ENCODE measurements around the gene TGIF2.
"Not testable (repeated sequence)": the region's sequence is repeated elsewhere in the genome, so short reads cannot be mapped to it uniquely, and the experiment has no call there.

TGIF2 gene

DNA sequence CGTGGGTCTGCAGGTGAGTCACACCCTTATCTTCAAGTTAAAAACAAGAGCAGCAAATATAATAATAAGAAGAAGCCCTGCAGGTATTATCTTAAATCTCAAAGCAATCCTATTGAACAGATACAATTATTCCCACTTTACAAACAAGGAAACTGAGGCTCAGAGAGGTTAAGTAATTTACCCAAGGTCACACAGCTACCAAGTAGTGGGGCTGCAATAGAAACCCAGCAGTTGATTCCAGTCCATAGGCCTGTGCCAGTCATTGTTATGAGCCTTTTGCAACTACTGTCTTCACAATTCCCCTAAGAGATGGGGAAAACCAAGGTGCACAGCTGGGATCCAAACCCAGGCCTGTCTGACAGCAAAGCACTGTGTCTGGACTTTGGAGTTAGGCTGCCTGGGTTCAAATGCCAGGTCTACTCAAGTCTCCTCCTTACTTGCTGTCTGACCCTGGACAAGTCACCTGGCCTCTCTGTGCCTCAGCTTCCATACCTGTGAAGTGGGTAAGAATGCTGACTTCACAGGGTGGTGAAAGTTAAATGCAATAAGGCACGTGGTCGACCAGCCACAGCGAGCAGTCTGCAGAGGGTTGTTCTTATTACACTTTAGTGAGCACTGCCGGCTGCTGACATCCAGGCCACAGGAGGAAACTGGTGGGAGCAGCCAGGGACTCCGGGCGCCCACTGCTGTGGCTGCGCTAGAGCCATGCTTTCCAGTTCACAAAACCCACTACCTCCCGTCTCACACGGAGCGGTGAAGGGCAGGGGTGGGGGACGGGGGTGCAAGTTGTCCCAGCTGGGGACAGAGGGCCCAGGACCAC lies 26.0 kb upstream of the TGIF2 start:
- DNase-seq, result no peak

DNA sequence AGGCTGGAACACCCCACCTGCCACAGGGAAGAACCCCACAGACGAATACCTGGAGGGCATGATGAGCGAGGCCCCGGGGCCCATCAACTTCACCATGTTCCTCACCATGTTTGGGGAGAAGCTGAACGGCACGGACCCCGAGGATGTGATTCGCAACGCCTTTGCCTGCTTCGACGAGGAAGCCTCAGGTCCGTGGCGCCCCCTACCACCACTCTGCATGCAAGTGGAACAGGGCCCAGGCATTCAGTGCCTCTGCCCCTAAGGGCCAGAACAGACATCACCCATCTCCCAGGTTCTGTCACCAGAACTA lies 25.4 kb upstream of the TGIF2 start:
- DNase-seq, result no peak

DNA sequence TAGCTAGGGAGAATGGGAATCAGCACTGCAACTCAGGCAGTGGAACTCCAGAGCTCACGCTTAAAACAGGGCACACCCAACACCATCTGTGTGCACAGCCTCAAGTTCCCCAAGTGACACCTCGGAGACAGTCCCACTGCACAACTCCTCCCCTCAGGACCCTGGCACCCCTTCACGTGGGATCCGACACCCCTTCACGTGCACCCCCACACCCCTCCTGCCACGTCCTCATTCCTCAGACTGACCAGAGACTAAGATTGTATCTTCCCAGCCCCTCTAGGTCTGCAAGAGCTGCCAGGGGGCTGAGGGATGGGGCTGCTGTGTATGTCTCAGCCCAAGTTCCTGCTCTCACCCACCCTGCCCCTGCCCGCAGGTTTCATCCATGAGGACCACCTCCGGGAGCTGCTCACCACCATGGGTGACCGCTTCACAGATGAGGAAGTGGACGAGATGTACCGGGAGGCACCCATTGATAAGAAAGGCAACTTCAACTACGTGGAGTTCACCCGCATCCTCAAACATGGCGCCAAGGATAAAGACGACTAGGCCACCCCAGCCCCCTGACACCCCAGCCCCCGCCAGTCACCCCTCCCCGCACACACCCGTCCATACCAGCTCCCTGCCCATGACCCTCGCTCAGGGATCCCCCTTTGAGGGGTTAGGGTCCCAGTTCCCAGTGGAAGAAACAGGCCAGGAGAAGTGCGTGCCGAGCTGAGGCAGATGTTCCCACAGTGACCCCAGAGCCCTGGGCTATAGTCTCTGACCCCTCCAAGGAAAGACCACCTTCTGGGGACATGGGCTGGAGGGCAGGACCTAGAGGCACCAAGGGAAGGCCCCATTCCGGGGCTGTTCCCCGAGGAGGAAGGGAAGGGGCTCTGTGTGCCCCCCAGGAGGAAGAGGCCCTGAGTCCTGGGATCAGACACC lies 24.4 kb upstream of the TGIF2 start:
- DNase-seq, result no peak

DNA sequence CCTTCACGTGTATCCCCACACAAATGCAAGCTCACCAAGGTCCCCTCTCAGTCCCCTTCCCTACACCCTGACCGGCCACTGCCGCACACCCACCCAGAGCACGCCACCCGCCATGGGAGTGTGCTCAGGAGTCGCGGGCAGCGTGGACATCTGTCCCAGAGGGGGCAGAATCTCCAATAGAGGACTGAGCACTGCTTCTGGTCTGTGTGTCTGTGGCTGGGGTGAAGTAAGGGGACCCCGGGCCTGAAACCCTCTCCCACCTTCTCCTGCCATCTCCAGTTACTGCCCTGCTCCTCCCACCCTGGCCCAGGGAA lies 23.8 kb upstream of the TGIF2 start:
- DNase-seq, result no peak

DNA sequence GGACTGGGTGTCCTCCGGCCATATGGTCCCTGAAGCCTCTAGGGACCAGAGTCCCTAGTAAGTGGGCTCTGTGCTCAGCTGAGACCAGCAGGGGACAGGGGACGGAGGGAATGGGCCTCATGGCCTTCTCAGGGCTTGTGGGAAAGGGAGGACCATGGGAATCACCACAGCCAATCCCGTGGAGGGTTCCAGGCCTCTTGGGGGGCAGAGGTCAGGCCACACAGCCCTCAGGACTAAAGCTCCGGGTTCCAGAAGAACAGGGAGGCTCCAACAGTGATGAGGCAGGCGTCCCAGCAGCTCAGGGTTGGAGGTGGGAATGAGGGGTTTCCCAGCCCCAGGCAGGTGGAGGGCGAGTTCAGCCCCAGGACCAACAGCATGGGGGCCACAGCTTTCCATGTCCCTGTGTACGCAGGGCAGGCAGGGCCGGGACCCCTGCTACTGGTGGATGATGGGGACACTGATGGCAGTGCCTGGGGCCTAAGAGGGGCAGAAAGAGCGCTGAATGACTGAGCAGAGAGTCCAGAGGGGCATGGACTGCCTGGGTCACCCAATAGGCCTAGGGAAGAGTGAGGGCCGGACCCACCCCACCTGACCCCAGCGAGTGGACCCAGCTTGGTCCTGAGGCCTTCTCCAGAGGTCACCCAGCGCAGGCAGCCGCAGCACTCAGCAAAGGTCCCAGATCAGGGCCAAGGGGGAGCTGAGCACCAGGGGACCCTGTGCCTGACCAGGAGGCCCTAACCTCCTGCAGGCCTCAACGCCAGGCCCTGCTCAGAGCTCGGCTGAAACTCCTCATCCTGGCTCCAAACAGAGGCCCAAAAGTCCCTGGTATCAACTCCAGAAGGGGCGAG lies 23.2 kb upstream of the TGIF2 start:
- DNase-seq, result no peak

DNA sequence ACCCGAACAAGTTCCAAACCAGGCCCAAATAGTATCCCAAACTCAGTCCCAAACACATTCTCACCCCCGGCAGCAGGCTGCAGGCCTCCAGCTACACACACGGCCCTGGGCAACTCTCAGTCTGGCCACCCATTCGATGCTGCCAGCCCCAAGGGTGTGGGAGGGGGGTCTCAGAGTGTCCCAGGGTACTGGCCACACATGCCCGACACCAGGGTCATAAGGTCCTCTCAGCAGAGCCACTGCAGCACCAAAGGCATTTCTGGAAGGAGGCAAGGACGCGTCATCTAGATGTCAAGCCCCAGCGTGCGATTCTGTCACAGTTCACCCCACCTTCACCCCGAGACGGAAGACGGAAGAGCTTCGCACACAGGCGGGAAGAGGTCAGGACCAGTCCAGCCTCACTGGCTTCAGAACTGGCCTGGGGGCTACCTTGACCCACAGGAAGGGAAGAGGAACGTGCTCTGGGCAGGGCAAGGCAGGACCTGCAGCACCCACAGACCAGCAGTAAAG lies 22.6 kb upstream of the TGIF2 start:
- DNase-seq, result no peak

DNA sequence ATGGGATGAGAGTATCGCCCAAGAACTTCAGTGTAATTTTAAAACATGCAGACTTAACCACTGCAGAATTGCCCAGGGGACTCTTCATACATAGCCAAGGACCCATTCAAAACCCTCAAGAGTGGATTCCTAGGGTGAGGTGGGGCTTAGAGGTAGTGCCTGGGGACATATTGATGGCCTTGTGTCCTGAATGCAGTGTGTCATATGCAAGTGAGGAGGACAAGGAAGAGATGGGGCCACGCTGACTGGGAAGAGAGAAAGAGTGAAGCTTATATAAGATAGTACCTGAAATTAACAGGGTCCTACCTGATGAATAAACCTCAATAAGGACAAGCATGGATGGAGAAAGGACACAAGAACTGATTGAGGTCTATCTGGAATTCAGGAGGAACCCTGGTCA lies 18.1 kb upstream of the TGIF2 start:
- no peak for DNase-seq

DNA sequence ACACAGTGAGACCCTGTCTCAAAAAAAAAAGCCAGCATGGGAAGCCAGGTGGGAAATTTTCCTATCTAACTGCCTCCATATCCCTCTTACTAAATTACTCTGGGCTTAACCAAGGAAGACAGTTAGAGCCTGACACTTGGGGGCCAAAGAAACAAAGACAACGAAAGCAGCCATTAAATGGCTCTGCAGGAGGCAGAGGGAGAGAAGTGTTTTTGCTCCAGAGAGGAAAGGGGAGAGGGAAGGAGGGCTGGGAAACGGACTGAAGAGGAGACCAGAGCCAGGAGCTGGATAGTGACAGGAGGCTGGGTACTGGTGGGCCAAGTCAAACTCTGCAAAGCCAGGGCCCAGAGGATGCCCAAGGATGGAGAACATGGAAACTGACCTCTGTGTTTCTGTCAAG lies 10.7 kb upstream of the TGIF2 start:
- no peak for DNase-seq

DNA sequence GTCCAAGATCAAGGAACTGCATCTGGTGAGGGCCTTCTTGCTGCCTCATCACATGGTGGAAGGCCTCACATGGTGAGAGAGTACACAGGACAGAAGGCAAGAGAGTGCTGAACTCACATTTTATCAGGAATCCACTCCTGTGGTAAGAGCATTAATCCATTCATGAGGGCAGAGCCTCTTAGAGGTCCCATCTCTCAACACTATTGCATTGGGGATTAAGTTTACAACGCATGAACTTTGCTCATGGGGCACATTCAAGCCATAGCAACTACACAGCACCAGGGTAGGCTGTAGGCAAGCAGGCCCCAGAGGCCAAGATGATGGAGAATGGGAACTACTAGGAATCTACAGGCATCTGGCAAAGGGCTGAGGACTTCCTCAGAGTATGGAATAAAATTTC lies 10.0 kb upstream of the TGIF2 start:
- DNase-seq, result no peak

DNA sequence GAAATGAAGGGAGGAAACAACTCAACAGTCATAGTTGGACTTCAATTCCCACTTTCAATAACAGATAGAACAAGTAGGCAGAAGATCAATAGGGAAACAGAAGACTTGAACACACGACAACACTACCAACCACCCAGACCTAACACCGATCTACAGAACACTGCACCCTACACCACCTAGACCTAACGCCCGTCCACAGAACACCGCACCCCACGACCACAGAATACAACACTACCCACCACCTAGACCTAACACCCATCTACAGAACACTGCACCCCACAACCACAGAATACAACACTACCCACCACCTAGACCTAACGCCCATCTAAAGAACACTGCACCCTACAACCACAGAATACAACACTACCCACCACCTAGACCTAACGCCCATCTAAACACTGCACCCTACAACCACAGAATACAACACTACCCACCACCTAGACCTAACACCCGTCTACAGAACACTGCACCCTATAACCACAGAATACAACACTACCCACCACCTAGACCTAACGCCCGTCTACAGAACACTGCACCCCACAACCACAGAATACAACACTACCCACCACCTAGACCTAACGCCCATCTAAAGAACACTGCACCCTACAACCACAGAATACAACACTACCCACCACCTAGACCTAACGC lies 9.2 kb upstream of the TGIF2 start:
- DNase-seq, result not testable (repeated sequence)

DNA sequence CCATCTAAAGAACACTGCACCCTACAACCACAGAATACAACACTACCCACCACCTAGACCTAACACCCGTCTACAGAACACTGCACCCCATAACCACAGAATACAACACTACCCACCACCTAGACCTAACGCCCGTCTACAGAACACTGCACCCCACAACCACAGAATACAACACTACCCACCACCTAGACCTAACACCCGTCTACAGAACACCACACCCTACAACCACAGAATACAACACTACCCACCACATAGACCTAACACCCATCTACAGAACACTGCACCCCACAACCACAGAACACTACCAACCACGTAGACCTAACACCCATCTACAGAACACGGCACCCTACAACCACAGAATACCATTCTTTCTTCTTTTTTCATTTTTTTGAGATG lies 8.7 kb upstream of the TGIF2 start:
- not testable (repeated sequence) for DNase-seq

DNA sequence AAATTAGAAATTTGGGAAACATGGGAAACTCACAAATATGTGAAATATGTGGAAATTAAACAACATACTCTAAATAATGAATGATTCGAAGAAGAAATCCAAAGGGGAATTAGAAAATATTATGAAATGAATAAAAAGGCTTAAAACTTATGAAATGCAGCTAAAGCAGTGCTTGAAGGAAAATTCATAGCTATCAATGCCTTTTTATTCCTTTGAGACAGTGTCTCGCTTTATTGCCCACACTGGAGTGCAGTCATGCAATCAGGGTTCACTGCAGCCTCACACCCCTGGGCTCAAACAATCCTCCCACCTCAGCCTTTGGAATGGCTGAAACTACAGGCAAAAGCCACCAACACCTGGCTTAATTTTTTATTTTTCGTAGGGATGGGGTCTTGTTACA lies 7.9 kb upstream of the TGIF2 start:
- DNase-seq, result no peak

DNA sequence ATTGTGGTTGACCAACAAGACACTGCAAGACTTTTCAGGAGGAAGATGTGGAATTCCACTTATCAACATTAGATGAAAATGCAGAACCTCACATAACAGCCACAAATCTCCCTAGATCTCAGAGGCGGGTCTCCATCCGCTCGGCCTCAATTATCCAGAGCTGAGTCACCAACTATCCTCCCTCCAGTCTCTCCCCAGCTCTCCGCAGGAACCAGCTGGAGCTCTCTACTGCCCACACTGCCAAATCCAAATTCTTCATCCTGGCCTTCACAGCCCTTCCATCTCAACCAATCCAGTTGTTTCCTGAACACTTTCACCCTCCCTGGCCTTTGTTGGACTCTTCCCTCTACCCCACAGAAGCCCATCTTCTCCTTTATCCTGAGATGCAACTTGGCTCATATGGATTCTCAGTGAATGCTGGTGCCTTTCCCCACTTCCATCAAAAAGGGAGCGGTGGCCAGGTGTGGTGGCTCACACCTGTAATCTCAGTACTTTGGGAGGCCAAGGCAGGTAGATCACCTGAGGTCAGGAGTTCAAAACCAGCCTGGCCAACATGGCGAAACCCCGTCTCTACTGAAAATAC lies 3.5 kb upstream of the TGIF2 start:
- no peak for DNase-seq

DNA sequence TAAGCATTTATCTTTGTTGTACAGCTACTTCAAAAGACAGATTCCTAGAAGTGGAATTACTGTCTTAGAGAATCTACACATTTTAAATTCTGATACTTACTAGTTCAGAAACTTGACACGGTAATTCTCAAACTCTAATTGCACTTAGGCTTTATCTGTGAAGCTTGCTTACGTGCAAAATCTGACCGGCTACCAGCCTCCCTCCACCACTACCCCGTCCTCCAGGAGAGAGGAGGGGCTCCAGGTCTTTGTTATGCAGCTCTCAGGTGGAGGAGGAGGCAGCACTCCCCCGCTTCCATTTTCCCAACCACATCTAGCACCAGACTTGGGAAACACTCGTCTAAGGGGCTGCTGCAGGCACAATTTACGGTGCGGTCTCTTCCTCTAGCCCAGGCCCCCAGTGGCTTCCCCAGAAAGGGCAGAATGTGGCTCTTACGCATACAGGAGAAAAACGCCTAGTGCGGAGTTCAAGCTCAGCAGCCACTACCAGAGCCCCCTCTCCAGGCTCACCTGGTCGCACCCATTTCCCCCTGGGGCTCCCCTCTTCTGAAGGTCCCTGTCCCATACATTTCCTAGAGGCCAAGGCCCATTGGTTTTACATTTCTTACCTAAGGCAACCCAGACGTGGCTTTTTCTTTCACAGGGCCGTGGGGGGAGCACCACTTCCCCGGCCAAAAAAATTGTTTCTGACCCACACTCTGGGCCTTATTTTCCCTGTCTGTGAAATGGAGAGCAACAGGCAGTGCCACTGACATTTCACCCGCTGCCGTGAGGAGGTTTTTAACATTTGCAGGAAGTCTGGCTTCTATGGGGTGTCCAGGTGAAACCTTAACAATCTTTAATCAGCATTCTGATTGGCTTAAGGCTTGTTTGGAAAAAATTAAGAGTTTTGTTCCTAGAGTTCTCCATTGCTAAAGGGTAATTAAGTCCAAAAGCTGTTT lies 1.6 kb upstream of the TGIF2 start:
- DNase-seq, result no peak

DNA sequence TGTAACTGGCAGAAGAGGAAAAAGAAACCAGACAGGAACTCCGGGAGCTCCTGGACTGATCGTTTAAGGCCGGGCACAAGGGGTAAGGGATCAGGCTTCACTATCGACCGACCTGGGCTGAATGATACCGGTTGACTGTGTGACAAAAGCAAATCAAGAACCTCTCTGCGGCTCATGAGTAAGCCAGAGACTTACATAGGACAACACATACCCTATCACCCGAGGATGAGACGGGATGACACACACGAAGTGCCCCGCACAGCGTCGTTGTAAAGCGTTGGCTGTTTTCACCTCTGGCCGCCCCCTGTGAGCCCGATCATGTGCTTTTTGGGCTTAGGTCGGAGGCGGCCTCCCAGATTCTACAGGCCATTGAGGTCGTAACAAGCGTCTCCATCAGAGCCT lies 695 bp upstream of the TGIF2 start:
- DNase-seq, result no peak

DNA sequence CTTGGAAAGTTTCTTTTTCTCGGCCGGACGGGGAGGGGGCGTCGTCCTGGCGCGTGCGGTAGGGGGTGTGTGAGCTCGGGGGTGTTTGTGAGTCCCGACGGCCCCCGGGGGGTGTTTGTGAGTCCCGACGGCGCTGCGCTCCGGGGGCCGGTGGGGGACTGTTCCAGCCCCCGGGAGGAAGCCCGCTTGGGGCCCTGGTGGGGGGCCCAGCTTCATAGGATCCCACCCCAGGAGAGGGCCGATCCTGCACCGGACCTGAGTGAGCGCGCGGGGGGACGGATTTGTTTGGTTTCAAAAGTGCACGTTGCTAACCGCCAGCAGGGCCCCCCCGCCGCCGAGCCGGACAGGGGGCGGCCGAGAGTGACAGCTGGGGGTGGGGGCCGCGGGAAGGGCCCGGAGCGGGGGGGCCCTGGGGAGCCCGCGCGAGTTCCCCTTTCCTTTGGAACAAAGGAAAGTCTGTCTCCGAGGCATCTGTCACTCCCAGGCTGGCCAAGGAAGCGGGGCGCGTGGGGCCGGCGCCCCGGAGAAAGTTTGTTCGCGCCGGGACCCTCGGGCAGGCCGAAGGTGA lies 485 bp downstream of the TGIF2 start:
- no peak for DNase-seq

DNA sequence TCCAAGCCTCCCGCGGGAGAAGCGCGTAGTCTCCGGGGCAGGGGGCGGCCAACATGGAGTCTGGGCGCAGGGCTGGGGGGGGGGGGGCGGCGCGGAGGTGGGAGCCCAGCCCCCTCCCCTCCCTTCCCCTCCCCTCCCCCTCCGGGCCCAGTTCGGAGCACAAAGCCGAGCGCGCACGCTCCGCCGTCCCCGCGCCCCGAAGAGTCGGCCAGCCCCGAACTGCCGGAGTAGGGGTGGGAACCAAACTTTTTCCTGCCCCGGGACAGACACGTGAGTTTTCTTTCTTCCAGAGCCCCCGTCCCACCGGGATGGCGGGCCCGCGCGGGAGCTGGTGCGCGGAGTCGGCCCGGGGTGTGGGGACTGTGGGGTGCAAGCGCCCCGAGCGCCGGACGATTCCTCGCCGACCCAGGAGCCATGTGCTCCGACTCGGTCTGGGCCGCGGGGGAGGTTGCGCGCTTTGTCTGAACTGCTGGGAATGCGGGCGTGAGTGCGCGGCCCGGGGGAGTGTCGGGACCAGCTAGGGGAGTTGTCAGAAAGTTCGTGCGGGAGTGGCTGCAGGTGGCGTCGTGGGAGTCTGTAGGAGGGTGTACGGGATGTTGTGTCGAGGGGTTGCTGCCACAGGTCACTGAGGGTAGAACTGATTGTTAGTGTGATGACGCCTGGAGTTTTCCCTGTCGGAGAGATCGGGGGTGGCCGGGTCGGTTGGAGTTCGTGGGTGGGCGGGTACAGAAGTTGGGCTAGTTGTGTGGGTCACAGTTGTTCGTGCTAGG lies 1.2 kb downstream of the TGIF2 start:
- DNase-seq, result no peak

DNA sequence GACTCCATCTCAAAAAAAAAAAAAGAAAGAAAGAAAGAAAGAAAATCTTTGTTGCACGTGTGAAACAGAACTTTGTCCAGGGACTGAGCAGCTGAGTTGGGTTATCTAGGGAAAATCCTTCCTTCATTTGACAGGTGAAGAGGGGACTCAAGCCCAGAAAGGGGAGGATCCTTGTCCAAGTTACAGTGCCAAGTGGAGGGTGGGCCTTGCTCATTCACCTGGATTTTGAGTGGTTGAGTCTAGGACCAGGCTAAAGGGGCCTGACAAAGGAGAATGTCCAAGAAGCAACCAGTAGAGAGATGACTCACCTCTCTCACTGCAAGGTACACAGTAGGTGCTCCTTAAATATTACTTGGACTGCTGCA lies 2.7 kb downstream of the TGIF2 start:
- DNase-seq, result no peak

DNA sequence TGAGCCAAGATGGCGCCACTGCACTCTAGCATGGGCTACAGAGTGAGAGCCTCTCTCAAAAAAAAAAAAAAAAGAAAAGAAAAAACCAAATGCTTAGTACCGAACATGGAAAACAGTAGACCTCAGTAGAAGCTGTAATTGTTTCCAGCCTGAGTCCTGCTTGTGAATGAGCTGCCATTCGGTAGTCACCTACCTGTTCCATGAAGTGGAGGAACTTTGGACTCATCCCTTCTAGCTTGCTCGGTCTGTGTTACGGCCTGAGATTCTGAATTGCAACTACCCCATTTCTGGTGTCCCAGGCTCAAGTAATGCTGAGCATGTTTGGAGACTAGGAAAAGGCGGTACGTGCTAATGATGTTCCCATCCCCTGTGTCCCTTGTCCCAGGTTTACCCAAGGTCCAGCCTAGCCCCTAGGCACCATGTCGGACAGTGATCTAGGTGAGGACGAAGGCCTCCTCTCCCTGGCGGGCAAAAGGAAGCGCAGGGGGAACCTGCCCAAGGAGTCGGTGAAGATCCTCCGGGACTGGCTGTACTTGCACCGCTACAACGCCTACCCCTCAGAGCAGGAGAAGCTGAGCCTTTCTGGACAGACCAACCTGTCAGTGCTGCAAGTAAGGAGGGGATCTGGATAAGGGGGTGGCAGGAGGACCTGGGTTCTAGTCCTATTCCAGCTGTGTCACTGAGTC lies 5.1 kb downstream of the TGIF2 start:
- DNase-seq, result no peak
